GM12878 (cell line): Measurements from ENCODE around the gene MED22. TPM values are rescaled to one million over a fixed set of nuclear protein-coding genes. Genes with fewer than 3 reads are reported as not detected.

Experiments
- ATAC-seq: fragments of 200-7000 bp; cut with Tn5 transposase; 3 replicates; pipeline ENCODE4 v1.9.1; 2020; ENCODE audit warnings: mild to moderate bottlenecking, moderate library complexity
- BruUV-seq: library from RNA; stranded (reverse); fragments of 400-500 nt; replicated peaks from 2 replicates; lab custom pipeline; 2021; lab: Mats Ljungman, UMichigan
- CTCF ChIA-PET: fragments of 300-600 bp; sonication (Branson Sonifier 250); formaldehyde crosslinking; extraction: SDS; loops from one replicate; lab custom pipeline; 2021; ENCODE audit warnings: inconsistent platforms; lab: Yijun Ruan, JAX
- POLR2A ChIA-PET: fragments of 350-600 bp; formaldehyde crosslinking; extraction: SDS; loops from one replicate; lab custom pipeline; 2021; ENCODE audit warnings: inconsistent platforms; lab: Charles Lee
- RAD21 ChIA-PET: fragments of 300-600 bp; sonication (Branson Sonifier 250); formaldehyde crosslinking; loops from one replicate; lab custom pipeline; 2023; ENCODE audit warnings: antibody characterized with exemption; ENCODE audit not compliant: unreplicated experiment; lab: Charles Lee
- SMC1A ChIA-PET: fragments of 300-600 bp; sonication (Branson Sonifier 250); formaldehyde crosslinking; loops from one replicate; lab custom pipeline; 2023; ENCODE audit not compliant: unreplicated experiment, uncharacterized antibody; lab: Charles Lee
- DNase-seq: peaks from one replicate; pipeline ENCODE4 v3.0.0-alpha.2; 2011; ENCODE audit warnings: low read depth, low spot score
- FAIRE-seq: peaks from 3 replicates; lab custom pipeline; 2011; peaks lifted over from hg19 to GRCh38; lab: Jason Lieb, UNC
- H2AFZ ChIP-seq: 2 replicates; pipeline ENCODE4 v1.6.0; 2011; ENCODE audit warnings: low read depth, low read length, control low read depth; ENCODE audit not compliant: control insufficient read depth
- H3K27ac ChIP-seq: 2 replicates; pipeline ENCODE4 v1.5.1; 2011; ENCODE audit warnings: control low read depth; ENCODE audit not compliant: control insufficient read depth, insufficient read depth
- H3K27me3 ChIP-seq, 2 experiments: replicated peaks in 1 of 2; 2 replicates each; pipeline versions ENCODE4 v1.6.0 to v1.6.1; 2011; ENCODE audit warnings: low read length in 1 of 2; ENCODE audit not compliant: control insufficient read depth in 2 of 2, insufficient read depth in 2 of 2
- H3K36me3 ChIP-seq, 2 experiments: 2 replicates each; pipeline ENCODE4 v1.5.1; 2011; ENCODE audit warnings: low read length in 1 of 2; ENCODE audit not compliant: control insufficient read depth in 2 of 2, insufficient read depth in 2 of 2
- H3K4me1 ChIP-seq: 2 replicates; pipeline ENCODE4 v1.6.1; 2011; ENCODE audit warnings: mild to moderate bottlenecking, low read length, moderate library complexity, mixed read lengths; ENCODE audit not compliant: control insufficient read depth, insufficient read depth
- H3K4me2 ChIP-seq: 2 replicates; pipeline ENCODE4 v1.6.0; 2011; ENCODE audit warnings: control low read depth; ENCODE audit not compliant: control insufficient read depth, insufficient read depth
- H3K4me3 ChIP-seq: fragments of 200-600 bp; sonication (generic); 2 replicates; pipeline ENCODE4 v1.5.1; 2016
- H3K79me2 ChIP-seq: 2 replicates; pipeline ENCODE4 v1.6.0; 2011; ENCODE audit warnings: low read length; ENCODE audit not compliant: control insufficient read depth, insufficient read depth
- H3K9ac ChIP-seq: 2 replicates; pipeline ENCODE4 v1.8.0; 2011; ENCODE audit warnings: low read length, control low read depth, mixed read lengths; ENCODE audit not compliant: control insufficient read depth, insufficient read depth
- H3K9me3 ChIP-seq: replicated peaks from 3 replicates; pipeline ENCODE4 v1.5.1; 2011; ENCODE audit warnings: mild to moderate bottlenecking, low read length; ENCODE audit not compliant: control insufficient read depth, insufficient read depth
- H4K20me1 ChIP-seq: 2 replicates; pipeline ENCODE4 v1.6.0; 2011; ENCODE audit not compliant: control insufficient read depth, insufficient read depth
- IKZF2 ChIP-seq, 2 experiments: fragments of 450-650 bp; IDR thresholded peaks; 2 replicates each; pipeline ENCODE4 v1.6.1; 2017; ENCODE audit warnings: mild to moderate bottlenecking in 2 of 2, moderate library complexity in 2 of 2
- NBN ChIP-seq: fragments of 450-650 bp; IDR thresholded peaks from 2 replicates; pipeline ENCODE4 v1.6.1; 2016
- NR2C2 ChIP-seq: IDR thresholded peaks from 2 replicates; pipeline ENCODE4 v1.6.1; 2011; ENCODE audit warnings: borderline replicate concordance, low read depth; ENCODE audit not compliant: control insufficient read depth, insufficient read length
- PAX8 ChIP-seq: fragments of 450-650 bp; IDR thresholded peaks from 2 replicates; pipeline ENCODE4 v1.6.1; 2017; ENCODE audit warnings: mild to moderate bottlenecking, moderate library complexity
- SMAD1 ChIP-seq: fragments of 450-650 bp; IDR thresholded peaks from 2 replicates; pipeline ENCODE4 v1.6.1; 2018; ENCODE audit warnings: mild to moderate bottlenecking, low read depth; ENCODE audit not compliant: partially characterized antibody
- STAT3 ChIP-seq: IDR thresholded peaks from 2 replicates; pipeline ENCODE4 v1.6.1; 2011; ENCODE audit warnings: low read depth, low read length, improper control_type of control experiment
- WGBS: methylation state at CpG from one replicate; pipeline ENCODE4 v1.1.6; 2016; ENCODE audit warnings: low lambda C conversion rate; ENCODE audit not compliant: insufficient replicate concordance, insufficient coverage; ENCODE audit errors: missing lambda C conversion rate; 5-methylcytosine and 5-hydroxymethylcytosine counted together
- in situ Hi-C: fragments of 300-500 bp; cut with MboI; formaldehyde crosslinking; loops from 9 replicates; pipeline ENCODE4 v1.14.3; 2018; ENCODE audit warnings: mixed read lengths
- intact Hi-C: fragments of 100-400 bp; cut with micrococcal nuclease; formaldehyde crosslinking; loops from one replicate; pipeline ENCODE4 v1.14.2; 2022; ENCODE audit not compliant: unreplicated experiment
- polyA plus RNA-seq, 11 experiments: library from polyadenylated mRNA; depleted of rRNA in 4 of 11; unstranded in 6 of 11; stranded (reverse) in 5 of 11; fragments of >200 nt; fragmentation: Nextera tagmentation in 4 of 11; fragmentation: Illumina TruSeq in 1 of 11; extraction: Ambion mirVana in 4 of 11; extraction: Trizol in 1 of 11; gene quantifications; 1 replicate in 1 of 11; 2 replicates in 10 of 11; pipeline versions ENCODE4 v1.2.1 to v1.2.3, GENCODE V29; 2011 to 2016; ENCODE audit warnings: inconsistent platforms in 2 of 11, missing spikeins in 2 of 11, low read depth in 1 of 11
- total RNA-seq, 4 experiments: library from RNA; depleted of rRNA in 3 of 4; stranded (reverse); fragments of >200 nt in 3 of 4; fragmentation: Illumina TruSeq in 1 of 4; extraction: Trizol in 1 of 4; gene quantifications; 2 replicates each; pipeline versions ENCODE4 v1.2.1 to v1.2.3, GENCODE V29; 2013 to 2021
- TF ChIP-seq, protein P1 (sequence below): fragments of 450-650 bp; formaldehyde crosslinking; IDR thresholded peaks from 2 replicates; pipeline ENCODE4 v1.4.0; 2022; ENCODE audit warnings: mild to moderate bottlenecking, moderate library complexity

MED22 gene
- total and polyA plus RNA-seq, 10 of the 15 experiments (the other 5 are each of a cell fraction or from before 2014, with no cell fraction given), result 1.4 to 42.1 (median 24.6) TPM

DNA sequence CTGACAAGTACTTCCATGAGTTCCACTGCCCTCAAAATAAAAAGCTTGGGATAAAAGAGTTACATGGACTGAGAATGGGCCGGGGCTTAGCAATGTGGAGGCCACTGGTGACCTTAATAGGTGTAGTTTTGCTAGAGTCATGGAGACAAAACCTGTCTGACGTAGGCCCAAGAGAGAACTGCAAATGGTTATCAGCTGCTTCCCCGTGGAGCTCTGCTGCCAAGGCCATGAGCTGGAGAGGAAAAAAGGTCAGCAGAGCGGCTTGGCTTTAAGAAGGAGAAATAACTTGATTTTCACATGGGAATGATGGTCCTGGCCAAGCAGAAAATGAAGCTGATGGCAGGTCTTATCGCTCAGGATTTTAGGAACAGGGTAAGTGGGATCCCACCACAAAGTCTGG, 8.3 kb downstream of the MED22 start:
- ChIA-PET SMC1A (no interaction called here), POLR2A (no interaction called here), CTCF (interaction anchor here (0.8 to 1.1 kb wide), 2 partner anchors 16 to 192 kb away, joined by 3 read pairs; no protein-coding TSS in a partner anchor), RAD21 (interaction anchor here (0.8 kb wide), 1 partner anchor 404 kb away, joined by 3 read pairs; no protein-coding TSS in a partner anchor)
- ATAC-seq, result no peak
- intact Hi-C loops, result loop anchor here (5.0 kb wide), 1 partner anchor 33 kb away; no protein-coding TSS in a partner anchor
- Histone ChIP-seq H3K9ac (no peak overlapping the region), H3K4me2 (no peak overlapping the region), H3K79me2 (peaks cover 18% of the 10 kb centered on the region), H4K20me1 (no peaks in the 10 kb centered on the region), H3K9me3 (no peaks in the 10 kb centered on the region), H3K36me3 (peaks cover 6 to 18% of the 10 kb centered on the region in 2 experiments), H3K4me1 (peaks cover 15% of the 10 kb centered on the region), H3K27ac (no peak overlapping the region), H3K4me3 (no peak overlapping the region), H3K27me3 (no peaks in the 10 kb centered on the region), H2AFZ (no peak overlapping the region)
- BruUV-seq, result no TSS peak
- no peak for DNase-seq
- FAIRE-seq, result no peak
- 100% methylated on average over 5 of the region's 5 CpGs for WGBS
- in situ Hi-C loops, result no loop called here
- TF ChIP-seq PAX8, result no peak
- TF ChIP-seq NR2C2, result no peak
- TF ChIP-seq STAT3, result no peak
- no peak for TF ChIP-seq SMAD1
- TF ChIP-seq, protein P1, sequence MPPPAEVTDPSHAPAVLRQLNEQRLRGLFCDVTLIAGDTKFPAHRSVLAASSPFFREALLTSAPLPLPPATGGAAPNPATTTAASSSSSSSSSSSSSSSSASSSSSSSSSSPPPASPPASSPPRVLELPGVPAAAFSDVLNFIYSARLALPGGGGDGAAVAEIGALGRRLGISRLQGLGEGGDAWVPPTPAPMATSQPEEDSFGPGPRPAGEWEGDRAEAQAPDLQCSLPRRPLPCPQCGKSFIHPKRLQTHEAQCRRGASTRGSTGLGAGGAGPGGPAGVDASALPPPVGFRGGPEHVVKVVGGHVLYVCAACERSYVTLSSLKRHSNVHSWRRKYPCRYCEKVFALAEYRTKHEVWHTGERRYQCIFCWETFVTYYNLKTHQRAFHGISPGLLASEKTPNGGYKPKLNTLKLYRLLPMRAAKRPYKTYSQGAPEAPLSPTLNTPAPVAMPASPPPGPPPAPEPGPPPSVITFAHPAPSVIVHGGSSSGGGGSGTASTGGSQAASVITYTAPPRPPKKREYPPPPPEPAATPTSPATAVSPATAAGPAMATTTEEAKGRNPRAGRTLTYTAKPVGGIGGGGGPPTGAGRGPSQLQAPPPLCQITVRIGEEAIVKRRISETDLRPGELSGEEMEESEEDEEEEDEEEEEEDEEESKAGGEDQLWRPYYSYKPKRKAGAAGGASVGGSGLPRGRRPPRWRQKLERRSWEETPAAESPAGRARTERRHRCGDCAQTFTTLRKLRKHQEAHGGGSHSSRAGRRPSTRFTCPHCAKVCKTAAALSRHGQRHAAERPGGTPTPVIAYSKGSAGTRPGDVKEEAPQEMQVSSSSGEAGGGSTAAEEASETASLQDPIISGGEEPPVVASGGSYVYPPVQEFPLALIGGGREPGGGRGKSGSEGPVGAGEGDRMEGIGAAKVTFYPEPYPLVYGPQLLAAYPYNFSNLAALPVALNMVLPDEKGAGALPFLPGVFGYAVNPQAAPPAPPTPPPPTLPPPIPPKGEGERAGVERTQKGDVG (CRISPR knock-in tag), result no peak
- TF ChIP-seq NBN, result no peak
- TF ChIP-seq IKZF2 (IDR thresholded peaks at IDR 0.05), result no peak
